DND-41 (cell line): ENCODE data around the gene TMC2.

ENCODE experiments used
- ATAC-seq: fragments of 200-7000 bp; cut with Tn5 transposase; 3 replicates; pipeline ENCODE4 v1.9.1; 2021; ENCODE audit warnings: low read depth; ENCODE audit not compliant: insufficient read depth
- DNase-seq: peaks from one replicate; pipeline ENCODE4 v3.0.0-alpha.2; 2020
- H2AFZ ChIP-seq: 2 replicates; pipeline ENCODE4 v1.6.0; 2012; ENCODE audit warnings: low read depth, low read length
- H3K27ac ChIP-seq: 2 replicates; pipeline ENCODE4 v1.5.1; 2012; ENCODE audit warnings: low read length, inconsistent platforms
- H3K27me3 ChIP-seq: fragments of 200-600 bp; sonication (generic); 2 replicates; pipeline ENCODE4 v1.6.0; 2012; ENCODE audit warnings: low read length, mild to moderate bottlenecking, inconsistent platforms; ENCODE audit not compliant: insufficient read depth, poor library complexity
- H3K36me3 ChIP-seq: 2 replicates; pipeline ENCODE4 v1.5.1; 2012; ENCODE audit warnings: low read length, inconsistent platforms; ENCODE audit not compliant: insufficient read depth
- H3K4me1 ChIP-seq: 2 replicates; pipeline ENCODE4 v1.5.1; 2012; ENCODE audit warnings: mild to moderate bottlenecking, low read length; ENCODE audit not compliant: insufficient read depth
- H3K4me2 ChIP-seq: 2 replicates; pipeline ENCODE4 v1.6.0; 2012; ENCODE audit warnings: mild to moderate bottlenecking, moderate library complexity, low read length, inconsistent platforms; ENCODE audit not compliant: insufficient read depth
- H3K4me3 ChIP-seq, 2 experiments: fragments of 200-600 bp in 1 of 2; shearing (Covaris generic) in 1 of 2; 2 replicates each; pipeline ENCODE4 v1.5.1; 2012 to 2016; ENCODE audit warnings: inconsistent platforms in 2 of 2, low read length in 2 of 2, mild to moderate bottlenecking in 2 of 2, low read depth in 1 of 2, moderate library complexity in 1 of 2
- H3K79me2 ChIP-seq: 2 replicates; pipeline ENCODE4 v1.6.0; 2012; ENCODE audit warnings: low read length, inconsistent platforms; ENCODE audit not compliant: insufficient read depth
- H3K9ac ChIP-seq: 2 replicates; pipeline ENCODE4 v1.6.0; 2012; ENCODE audit warnings: low read depth, mild to moderate bottlenecking, inconsistent platforms, low read length, moderate library complexity
- H3K9me3 ChIP-seq: 2 replicates; pipeline ENCODE4 v1.5.1; 2012; ENCODE audit warnings: low read length, moderate library complexity, mild to moderate bottlenecking, inconsistent platforms; ENCODE audit not compliant: insufficient read depth, severe bottlenecking
- H4K20me1 ChIP-seq: 2 replicates; pipeline ENCODE4 v1.6.0; 2012; ENCODE audit warnings: low read length; ENCODE audit not compliant: insufficient read depth
- CTCF ChIP-seq: IDR thresholded peaks from 2 replicates; pipeline ENCODE4 v1.5.1; 2012; ENCODE audit warnings: borderline replicate concordance, low read length, moderate library complexity, mild to moderate bottlenecking; ENCODE audit not compliant: poor library complexity, severe bottlenecking; ENCODE audit errors: extremely low read depth
- EZH2 ChIP-seq: IDR thresholded peaks from 3 replicates; pipeline ENCODE4 v1.6.1; 2012; ENCODE audit warnings: borderline replicate concordance, low read depth, mild to moderate bottlenecking, moderate library complexity, low read length, inconsistent platforms; ENCODE audit not compliant: severe bottlenecking

The TMC2 gene

GRCh38 chr20:2602046-2602735 lies 65.8 kb downstream of the TMC2 start:
- H3K36me3 ChIP-seq = no peaks in the 10 kb centered on the region
- H3K79me2 ChIP-seq = no peaks in the 10 kb centered on the region
- no peak overlapping the region for H3K9ac ChIP-seq
- no peak for ATAC-seq
- TF ChIP-seq EZH2 = no peak
- TF ChIP-seq CTCF = no peak
- H3K4me3 ChIP-seq = no peak overlapping the region
- peaks cover 7% of the 10 kb centered on the region for H3K27me3 ChIP-seq
- H4K20me1 ChIP-seq = no peaks in the 10 kb centered on the region
- no peak for DNase-seq
- no peak overlapping the region for H2AFZ ChIP-seq
- peaks cover 8% of the 10 kb centered on the region for H3K9me3 ChIP-seq
- no peaks in the 10 kb centered on the region for H3K4me1 ChIP-seq
- no peak overlapping the region for H3K27ac ChIP-seq
- H3K4me2 ChIP-seq = no peak overlapping the region

GRCh38 chr20:2602746-2603145 lies 66.4 kb downstream of the TMC2 start:
- H3K27me3 ChIP-seq = peaks cover 5% of the 10 kb centered on the region
- DNase-seq (no peak), ATAC-seq (no peak)
- H3K36me3 ChIP-seq = no peaks in the 10 kb centered on the region
- peaks cover 12% of the 10 kb centered on the region for H3K9me3 ChIP-seq
- H3K4me2 ChIP-seq = no peak overlapping the region
- H2AFZ ChIP-seq = no peak overlapping the region
- no peaks in the 10 kb centered on the region for H4K20me1 ChIP-seq
- TF ChIP-seq CTCF = no peak
- TF ChIP-seq EZH2 = no peak
- no peak overlapping the region for H3K27ac ChIP-seq
- H3K4me1 ChIP-seq = no peaks in the 10 kb centered on the region
- H3K4me3 ChIP-seq = no peak overlapping the region
- no peak overlapping the region for H3K9ac ChIP-seq
- no peaks in the 10 kb centered on the region for H3K79me2 ChIP-seq

- no peak overlapping the region for H3K4me2 ChIP-seq
- peaks cover 12% of the 10 kb centered on the region for H3K9me3 ChIP-seq
- no peaks in the 10 kb centered on the region for H3K36me3 ChIP-seq
- TF ChIP-seq CTCF (no peak), EZH2 (no peak)
- no peaks in the 10 kb centered on the region for H3K4me1 ChIP-seq
- no peak overlapping the region for H2AFZ ChIP-seq
- H3K79me2 ChIP-seq = no peaks in the 10 kb centered on the region
- no peak overlapping the region for H3K27ac ChIP-seq
- no peaks in the 10 kb centered on the region for H4K20me1 ChIP-seq
- no peak overlapping the region for H3K9ac ChIP-seq
- H3K27me3 ChIP-seq = peaks cover 4% of the 10 kb centered on the region
- H3K4me3 ChIP-seq = no peak overlapping the region
- ATAC-seq (no peak), DNase-seq (no peak)
Observed at GRCh38 chr20:2603816-2604505, 67.6 kb downstream of the TMC2 start.
